ENCODE data around the gene ABCA1. TPM values are rescaled to one million over a fixed set of nuclear protein-coding genes. Genes with fewer than 3 reads are reported as not detected.

Gene ABCA1
- total and polyA plus RNA-seq, 2 of the 13 experiments (the other 11 are each of a cell fraction or from before 2014, with no cell fraction given): 26.8 to 63.8 TPM

GRCh38 chr9:104968025-104968982 is 40.3 kb upstream of the ABCA1 start (continued):
- TF ChIP-seq PRDM4 (CRISPR knock-in tag; IDR thresholded peaks at IDR 0.05; ENCODE audit: borderline replicate concordance): no peak
- TF ChIP-seq ZNF142 (CRISPR knock-in tag; IDR thresholded peaks at IDR 0.05): no peak
- peak; percentile 51 for TF ChIP-seq PAXIP1 (CRISPR knock-in tag; conservative IDR thresholded peaks at IDR 0.05)
- TF ChIP-seq DPF2 (CRISPR knock-in tag; IDR thresholded peaks at IDR 0.05; ENCODE audit: borderline replicate concordance, low read depth): no peak
- no peak for TF ChIP-seq MEIS2 (CRISPR knock-in tag; IDR thresholded peaks at IDR 0.05)
- TF ChIP-seq ZBTB21 (CRISPR knock-in tag; IDR thresholded peaks at IDR 0.05): no peak
- TF ChIP-seq ZNF572 (CRISPR knock-in tag; IDR thresholded peaks at IDR 0.05): no peak
- no peak for TF ChIP-seq BHLHE40 (IDR thresholded peaks at IDR 0.05; ENCODE audit: low read length)
- TF ChIP-seq MED8 (CRISPR knock-in tag; IDR thresholded peaks at IDR 0.05; ENCODE audit: insufficient replicate concordance): peak; percentile 53
- TF ChIP-seq MAF1 (CRISPR knock-in tag; IDR thresholded peaks at IDR 0.05; ENCODE audit: borderline replicate concordance): no peak
- 0 out of 2 replicates have a peak, but pooled peaks have one; percentile 58 for TF ChIP-seq NCOA1 (CRISPR knock-in tag; IDR thresholded peaks at IDR 0.05)
- no peak for TF ChIP-seq TRIM24 (CRISPR knock-in tag; IDR thresholded peaks at IDR 0.05)
- TF ChIP-seq FOXO4 (CRISPR knock-in tag; conservative IDR thresholded peaks at IDR 0.05): no peak
- TF ChIP-seq ZNF773 (CRISPR knock-in tag; IDR thresholded peaks at IDR 0.05; ENCODE audit: borderline replicate concordance): no peak
- no peak for TF ChIP-seq NPAS2 (CRISPR knock-in tag; IDR thresholded peaks at IDR 0.05; ENCODE audit: borderline replicate concordance)
